GM12801 (cell line): Measurements from ENCODE around the gene CIBAR2.

Experiments
- TF ChIP-seq, protein P1 (sequence below): IDR thresholded peaks from one replicate; pipeline ENCODE4 v1.5.1; 2011; ENCODE audit warnings: control low read depth; ENCODE audit not compliant: insufficient read length; ENCODE audit errors: extremely low read depth

Gene CIBAR2

GRCh38 chr16:85093705-85094104, 18.6 kb downstream of the CIBAR2 start:
- TF ChIP-seq, protein P1, sequence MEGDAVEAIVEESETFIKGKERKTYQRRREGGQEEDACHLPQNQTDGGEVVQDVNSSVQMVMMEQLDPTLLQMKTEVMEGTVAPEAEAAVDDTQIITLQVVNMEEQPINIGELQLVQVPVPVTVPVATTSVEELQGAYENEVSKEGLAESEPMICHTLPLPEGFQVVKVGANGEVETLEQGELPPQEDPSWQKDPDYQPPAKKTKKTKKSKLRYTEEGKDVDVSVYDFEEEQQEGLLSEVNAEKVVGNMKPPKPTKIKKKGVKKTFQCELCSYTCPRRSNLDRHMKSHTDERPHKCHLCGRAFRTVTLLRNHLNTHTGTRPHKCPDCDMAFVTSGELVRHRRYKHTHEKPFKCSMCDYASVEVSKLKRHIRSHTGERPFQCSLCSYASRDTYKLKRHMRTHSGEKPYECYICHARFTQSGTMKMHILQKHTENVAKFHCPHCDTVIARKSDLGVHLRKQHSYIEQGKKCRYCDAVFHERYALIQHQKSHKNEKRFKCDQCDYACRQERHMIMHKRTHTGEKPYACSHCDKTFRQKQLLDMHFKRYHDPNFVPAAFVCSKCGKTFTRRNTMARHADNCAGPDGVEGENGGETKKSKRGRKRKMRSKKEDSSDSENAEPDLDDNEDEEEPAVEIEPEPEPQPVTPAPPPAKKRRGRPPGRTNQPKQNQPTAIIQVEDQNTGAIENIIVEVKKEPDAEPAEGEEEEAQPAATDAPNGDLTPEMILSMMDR = no peak

- TF ChIP-seq, protein P1 = no peak
Observed at GRCh38 chr16:85092851-85093250, 19.4 kb downstream of the CIBAR2 start.

GRCh38 chr16:85092309-85092708, 20.0 kb downstream of the CIBAR2 start:
- TF ChIP-seq, protein P1 = no peak

- TF ChIP-seq, protein P1 = no peak
Observed at GRCh38 chr16:85091522-85091910, 20.8 kb downstream of the CIBAR2 start.

- TF ChIP-seq, protein P1 = no peak
Observed at GRCh38 chr16:85090873-85091521, 21.3 kb downstream of the CIBAR2 start.

- TF ChIP-seq, protein P1 = no peak
Observed at GRCh38 chr16:85090181-85090580, 22.1 kb downstream of the CIBAR2 start.

DNA sequence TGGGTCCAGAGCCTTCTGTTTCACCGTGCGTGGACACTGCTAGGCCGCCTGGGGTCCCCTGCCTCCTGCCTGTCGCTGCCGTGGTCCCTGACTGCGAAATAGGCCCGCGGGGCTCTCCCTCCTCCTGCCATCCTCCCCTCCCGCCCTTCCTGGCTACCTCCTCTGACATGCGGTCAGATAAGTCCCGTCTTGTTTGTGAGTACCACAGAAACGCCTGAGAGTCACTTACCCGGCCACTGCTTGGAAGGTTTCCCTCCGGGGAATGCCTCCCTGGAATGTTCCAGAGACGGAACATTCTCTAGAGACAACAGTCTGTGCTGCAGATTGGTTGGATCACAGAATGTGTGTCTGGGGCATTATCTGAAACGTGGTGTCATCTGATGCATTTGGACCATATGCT, 22.7 kb downstream of the CIBAR2 start:
- TF ChIP-seq, protein P1 = no peak
